ENCODE measurements around the gene LRRC8A. TPM values are rescaled to one million over a fixed set of nuclear protein-coding genes. Genes with fewer than 3 reads are reported as not detected.

LRRC8A gene
- total and polyA plus RNA-seq, 2 of the 8 experiments (the other 6 are each of a cell fraction or from before 2014, with no cell fraction given), result 103 to 111 TPM

DNA sequence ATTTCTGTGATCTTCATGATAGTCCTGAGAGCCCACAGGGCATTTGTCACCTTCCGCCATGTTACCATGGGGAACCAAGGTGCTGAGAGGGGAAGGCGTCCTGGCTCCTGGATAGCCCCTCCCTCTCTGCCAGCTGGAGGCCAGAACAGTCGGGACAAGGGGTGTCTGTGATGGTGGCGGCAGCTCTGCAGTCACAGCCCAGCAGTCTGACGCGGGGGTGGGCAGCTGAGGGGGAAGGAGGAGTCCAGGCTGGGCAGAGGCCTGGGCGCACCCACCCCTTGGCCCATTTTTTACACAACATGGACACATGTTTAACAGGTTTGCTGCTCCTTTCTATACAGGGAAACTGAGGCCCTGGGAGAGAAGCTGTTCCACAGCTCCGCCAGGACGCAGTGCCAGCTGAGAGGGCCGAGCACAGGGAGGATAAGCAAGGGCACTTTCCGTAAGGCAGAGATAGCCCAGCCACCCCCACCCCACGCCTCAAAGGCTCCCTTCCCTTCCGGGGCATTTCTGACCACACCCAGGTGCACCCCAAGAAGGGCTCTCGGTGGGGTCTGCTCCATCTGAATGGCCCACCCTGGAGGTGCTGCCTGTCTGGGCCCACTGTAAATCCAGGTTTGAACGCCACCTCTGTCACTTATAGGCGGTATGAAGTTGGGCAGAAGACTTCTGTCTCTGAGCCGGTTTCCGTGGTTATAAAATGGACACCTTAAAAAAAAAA, 17.1 kb downstream of the LRRC8A start:
- Histone ChIP-seq H3K56ac (replicated peaks; ENCODE audit: insufficient read length, low read depth, low read length) (no peak overlapping the region), H3K79me2 (ENCODE audit: control insufficient read depth in 1 of 2, insufficient read depth in 2 of 2, low read length in 2 of 2) (peaks cover 3 to 72% of the 10 kb centered on the region in 2 experiments; a peak in 3 of 4 replicates), H2BK15ac (ENCODE audit: low read length) (no peak overlapping the region), H3K23ac (ENCODE audit: insufficient read length) (no peak overlapping the region), H3K9me3 (ENCODE audit: insufficient read depth in 2 of 2, low read depth in 1 of 2, low read length in 1 of 2) (no peaks in the 10 kb centered on the region), H3K27me3 (replicated peaks in 1 of 4; ENCODE audit: control insufficient read depth in 3 of 4, extremely low read depth in 1 of 4, insufficient read depth in 3 of 4, low read length in 3 of 4) (no peaks in the 10 kb centered on the region), H4K91ac (replicated peaks; ENCODE audit: insufficient read length, low read length) (no peak overlapping the region), H2AK5ac (ENCODE audit: low read depth, low read length) (no peak overlapping the region), H3K4me3 (ENCODE audit: extremely low read depth in 1 of 4, insufficient read depth in 2 of 4, low read depth in 3 of 4, low read length in 4 of 4) (no peak overlapping the region), H3K36me3 (ENCODE audit: control insufficient read depth in 2 of 4, insufficient read depth in 4 of 4, low read length in 3 of 4) (peaks cover 0 to 13% (median 2%) of the 10 kb centered on the region in 4 experiments; a peak in 4 of 8 replicates), H3K79me1 (ENCODE audit: low read depth, low read length) (peaks cover 13% of the 10 kb centered on the region), H2BK20ac (ENCODE audit: low read length) (no peak overlapping the region), H3K9ac (replicated peaks in 1 of 4; ENCODE audit: extremely low read depth in 1 of 4, low read depth in 3 of 4, low read length in 3 of 4) (no peak overlapping the region), H3K4ac (replicated peaks; ENCODE audit: insufficient read length, low read depth, low read length) (no peak overlapping the region), H2BK5ac (ENCODE audit: low read depth, low read length) (0 out of 2 replicates have a peak overlapping the region, but pooled peaks have one; percentile 24), H4K20me1 (replicated peaks in 1 of 2; ENCODE audit: control insufficient read depth in 1 of 2, insufficient read depth in 2 of 2, low read length in 2 of 2) (peaks cover 7 to 17% of the 10 kb centered on the region in 2 experiments), H3K23me2 (ENCODE audit: low read depth, low read length) (no peaks in the 10 kb centered on the region), H4K5ac (ENCODE audit: insufficient read length, low read depth, low read length) (no peak overlapping the region), H3K27ac (ENCODE audit: low read depth, low read length) (no peak overlapping the region), H3K14ac (ENCODE audit: insufficient read length) (no peak overlapping the region), H2BK120ac (replicated peaks; ENCODE audit: low read depth, low read length) (no peak overlapping the region), H3K18ac (ENCODE audit: extremely low read depth, low read length) (no peak overlapping the region; the same call in 1 of the 2 replicates), H2BK12ac (ENCODE audit: low read depth, low read length) (no peak overlapping the region), H2AFZ (ENCODE audit: low read length) (no peak overlapping the region), H4K8ac (ENCODE audit: extremely low read depth, insufficient read depth, low read length) (no peak overlapping the region), H3K4me1 (replicated peaks in 1 of 4; ENCODE audit: control insufficient read depth in 3 of 4, insufficient read depth in 4 of 4, low read length in 3 of 4) (peaks cover 0 to 15% (median 5%) of the 10 kb centered on the region in 4 experiments; a peak in 6 of 7 replicates), H3K4me2 (ENCODE audit: insufficient read depth in 1 of 2, low read depth in 2 of 2, low read length in 2 of 2) (no peak overlapping the region)
- TF ChIP-seq CREB1 (IDR thresholded peaks at IDR 0.05) (no peak), CTBP2 (IDR thresholded peaks at IDR 0.05; ENCODE audit: borderline replicate concordance, insufficient read depth, insufficient read length, low read length) (no peak), HDAC6 (IDR thresholded peaks at IDR 0.05; ENCODE audit: low read depth, low read length) (no peak), RXRA (IDR thresholded peaks at IDR 0.05; ENCODE audit: insufficient read depth, low read depth, low read length) (no peak), MAFK (IDR thresholded peaks at IDR 0.05; ENCODE audit: low read depth, low read length) (no peak), FOSL1 (IDR thresholded peaks at IDR 0.05; ENCODE audit: insufficient read depth, low read depth, low read length) (no peak)
- DNase-seq (ENCODE audit: low read depth in 1 of 2, low spot score in 2 of 2) (no peak), FAIRE-seq (no peak)
- ChIA-PET POLR2A (ENCODE audit: partially characterized antibody) (interaction anchor here (1.3 to 1.4 kb wide), 2 partner anchors 9 to 12 kb away, joined by 4 read pairs; no protein-coding TSS in a partner anchor), CTCF (ENCODE audit: partially characterized antibody) (interaction anchor here (1.0 to 1.7 kb wide), 3 partner anchors 29 to 48 kb away, joined by 3 to 6 read pairs (median 3); no protein-coding TSS in a partner anchor)
- 97% methylated on average over 18 of the region's 18 CpGs; no CpG with 5 or more reads in 1 of the 2 experiments for WGBS, 2 experiments (ENCODE audit: extremely low coverage in 1 of 2, insufficient coverage in 1 of 2, insufficient read length in 1 of 2, insufficient replicate concordance in 2 of 2, low coverage in 1 of 2, low lambda C conversion rate in 2 of 2, missing lambda C conversion rate in 1 of 2)
